HG03175 (cell line): ENCODE data around the gene SSNA1.

Experiments
- ATAC-seq: cut with Tn5 transposase; IDR thresholded peaks from one replicate; pipeline ENCODE4 v1.9.1; 2021; ENCODE audit warnings: mild to moderate bottlenecking, moderate library complexity; ENCODE audit not compliant: unreplicated experiment

The SSNA1 gene

GRCh38 chr9:137167277-137167746 lies 21.2 kb upstream of the SSNA1 start:
- no peak for ATAC-seq

GRCh38 chr9:137167747-137168572 lies 20.5 kb upstream of the SSNA1 start:
- ATAC-seq, result no peak

GRCh38 chr9:137168573-137168903 lies 19.9 kb upstream of the SSNA1 start:
- ATAC-seq, result no peak

DNA sequence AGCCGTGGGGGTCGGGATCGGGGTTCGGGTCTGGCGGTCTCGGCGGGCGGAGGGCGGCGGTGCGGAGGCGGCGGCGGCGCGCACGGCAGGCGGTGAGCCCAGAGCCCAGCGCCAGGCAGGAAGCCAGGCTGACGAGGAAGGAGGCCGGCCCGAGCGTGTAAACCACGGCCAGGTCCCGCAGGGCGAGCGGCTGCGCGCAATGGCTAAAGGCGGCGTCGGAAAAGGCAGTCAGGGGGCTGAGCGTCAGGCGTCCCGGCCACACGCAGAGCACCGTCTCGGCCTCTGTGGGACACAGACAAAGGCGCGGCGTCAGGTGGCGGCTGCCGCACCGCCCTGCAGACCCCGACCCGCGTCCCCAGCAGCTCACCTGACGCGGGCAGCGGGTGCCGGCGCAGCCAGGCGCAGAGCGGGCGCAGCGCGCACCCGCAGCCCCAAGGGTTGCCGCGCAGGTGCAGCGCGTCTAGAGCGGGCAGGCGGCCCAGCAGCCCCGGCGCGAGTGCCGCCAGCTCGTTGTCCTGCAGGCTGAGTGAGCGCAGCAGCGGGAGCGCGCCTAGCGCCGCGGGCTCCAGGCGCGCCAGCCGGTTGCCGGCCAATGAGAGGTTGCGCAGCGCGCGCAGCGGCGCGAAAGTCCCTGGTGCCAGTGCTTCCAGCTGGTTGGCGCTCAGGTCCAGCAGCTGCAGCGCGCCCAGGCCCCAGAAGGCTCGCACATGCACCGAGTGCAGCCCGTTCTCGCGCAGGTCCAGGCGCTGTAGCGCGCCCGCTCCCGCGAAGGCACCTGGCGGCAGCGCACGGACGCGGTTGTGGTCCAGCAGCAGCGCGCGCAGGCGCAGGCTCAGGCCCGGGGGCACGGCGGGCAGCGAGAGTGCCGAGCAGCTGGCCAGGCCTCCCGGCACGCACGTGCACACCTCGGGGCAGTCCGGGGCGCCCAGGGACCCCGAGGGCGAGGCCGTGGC lies 19.3 kb upstream of the SSNA1 start:
- ATAC-seq, result no peak

- no peak for ATAC-seq
Measured at GRCh38 chr9:137169896-137170358, 18.5 kb upstream of the SSNA1 start, which contains the start of gene LRRC26. TSS of gene LRRC26 (minus strand) at chr9:137170051. CDS start at chr9:137169943, 108 bp downstream.

GRCh38 chr9:137170486-137171148 lies 17.9 kb upstream of the SSNA1 start:
- ATAC-seq, result no peak

GRCh38 chr9:137171149-137171900 lies 17.2 kb upstream of the SSNA1 start:
- ATAC-seq, result no peak

GRCh38 chr9:137172901-137173795 lies 15.3 kb upstream of the SSNA1 start:
- ATAC-seq, result no peak

DNA sequence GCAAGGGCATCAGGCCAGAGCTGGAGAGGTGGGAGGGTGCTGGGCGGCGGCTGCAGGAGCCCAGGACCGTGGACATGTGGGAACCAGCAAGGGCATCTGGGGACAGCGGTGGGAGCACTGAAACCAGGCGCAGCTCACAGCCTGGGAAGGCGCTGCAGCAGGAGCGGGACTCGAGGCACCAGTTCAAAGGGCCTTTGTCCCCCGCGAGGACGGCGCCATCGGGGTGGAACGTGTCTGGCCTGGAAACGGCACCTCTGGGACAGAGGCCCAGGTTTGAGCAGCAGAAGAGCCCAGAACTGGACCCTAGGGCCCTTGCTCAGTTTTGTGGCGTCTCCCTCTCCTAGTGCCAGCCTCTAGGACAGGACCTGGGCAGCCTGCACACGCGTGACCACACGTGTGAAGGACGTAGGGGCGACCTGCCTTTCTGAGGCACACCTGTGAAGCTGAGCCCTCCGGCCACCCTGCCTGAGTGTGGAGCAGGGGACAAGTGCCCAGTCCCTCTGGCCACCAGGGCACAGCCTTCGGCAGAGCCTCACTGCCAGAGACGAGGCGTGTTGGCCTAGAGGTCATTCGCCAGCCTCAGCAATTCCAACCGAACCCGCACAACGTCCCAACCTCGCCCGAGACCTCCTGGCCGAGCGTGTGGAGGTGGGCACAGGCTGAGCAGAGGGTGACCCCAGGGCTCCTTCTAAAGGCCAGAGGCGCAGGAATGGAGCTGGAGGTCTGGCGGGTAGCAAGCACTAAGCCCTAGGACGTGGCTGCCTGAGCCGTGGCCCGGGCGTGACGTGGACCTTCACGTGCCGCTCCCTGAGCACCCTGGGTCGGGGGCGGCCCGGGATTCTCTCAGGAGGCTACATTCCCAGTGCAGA lies 14.4 kb upstream of the SSNA1 start:
- ATAC-seq, result no peak

GRCh38 chr9:137174722-137175293 lies 13.7 kb upstream of the SSNA1 start:
- ATAC-seq, result no peak

DNA sequence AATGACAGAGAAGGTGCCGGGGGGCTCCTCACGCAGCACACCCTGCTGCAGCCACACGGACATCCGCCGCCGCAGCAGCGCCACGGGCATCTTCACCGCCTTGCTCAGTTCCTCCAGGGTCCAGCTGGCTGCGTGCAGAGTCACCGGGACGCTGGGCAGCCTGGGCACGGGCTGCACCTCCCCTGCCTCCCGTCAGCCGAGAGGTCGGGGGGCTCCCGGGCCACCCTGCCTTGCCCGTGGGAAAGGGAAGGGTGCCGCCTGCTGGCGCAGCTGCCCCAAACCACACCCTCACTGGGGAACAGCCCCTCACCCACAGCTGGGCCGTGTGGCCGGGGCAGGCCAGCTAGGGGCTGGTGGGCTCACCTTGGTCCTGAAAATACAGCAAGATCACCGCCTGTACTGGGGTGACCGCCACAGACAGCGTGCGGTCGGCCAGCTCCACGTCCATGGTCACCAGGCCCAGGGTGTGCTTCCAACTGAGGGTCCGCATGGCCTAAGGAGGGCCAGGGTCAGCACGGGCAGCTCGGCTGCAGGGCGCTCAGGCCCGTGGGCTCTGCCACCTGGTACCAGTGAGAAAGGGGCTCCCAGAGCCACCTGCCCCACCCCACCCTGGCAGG lies 13.0 kb upstream of the SSNA1 start:
- ATAC-seq, result no peak

- no peak for ATAC-seq
Measured at GRCh38 chr9:137176302-137177182, 11.9 kb upstream of the SSNA1 start.

DNA sequence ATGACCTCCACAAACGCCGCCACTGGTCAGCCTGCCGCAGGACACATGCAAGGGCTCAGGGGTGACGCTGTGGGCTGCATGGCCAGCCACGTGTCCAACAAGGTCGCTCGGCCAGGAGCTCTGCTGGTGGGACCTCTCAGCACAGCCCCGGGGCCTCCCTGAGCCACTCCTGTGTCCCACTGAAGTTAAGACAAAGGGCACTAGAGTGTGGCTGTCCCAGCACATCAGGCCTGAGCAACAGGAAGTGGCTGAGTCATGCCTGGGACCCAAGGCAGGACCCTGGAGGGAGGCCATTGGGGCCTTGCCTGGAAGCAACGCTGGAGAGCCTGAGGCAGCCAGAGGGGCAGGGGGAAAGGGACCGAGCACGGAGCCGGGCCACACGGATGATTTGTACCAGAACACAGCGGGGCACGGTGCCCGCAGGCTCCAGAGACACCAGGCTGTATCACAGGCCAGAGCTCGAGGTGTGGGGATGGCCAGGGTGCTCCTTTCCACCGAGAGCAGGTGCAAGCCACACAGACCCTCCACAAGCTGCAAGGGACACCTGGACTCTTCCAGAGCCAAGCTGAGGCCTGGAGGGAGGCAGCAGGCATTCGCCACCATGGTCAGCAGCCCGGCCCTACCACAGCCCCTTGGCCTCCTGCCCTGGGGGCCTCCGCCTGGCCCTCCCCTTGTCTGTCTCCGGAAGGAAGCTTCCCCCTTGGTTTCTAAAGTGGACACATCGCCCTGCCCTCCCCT lies 10.1 kb upstream of the SSNA1 start:
- no peak for ATAC-seq

DNA sequence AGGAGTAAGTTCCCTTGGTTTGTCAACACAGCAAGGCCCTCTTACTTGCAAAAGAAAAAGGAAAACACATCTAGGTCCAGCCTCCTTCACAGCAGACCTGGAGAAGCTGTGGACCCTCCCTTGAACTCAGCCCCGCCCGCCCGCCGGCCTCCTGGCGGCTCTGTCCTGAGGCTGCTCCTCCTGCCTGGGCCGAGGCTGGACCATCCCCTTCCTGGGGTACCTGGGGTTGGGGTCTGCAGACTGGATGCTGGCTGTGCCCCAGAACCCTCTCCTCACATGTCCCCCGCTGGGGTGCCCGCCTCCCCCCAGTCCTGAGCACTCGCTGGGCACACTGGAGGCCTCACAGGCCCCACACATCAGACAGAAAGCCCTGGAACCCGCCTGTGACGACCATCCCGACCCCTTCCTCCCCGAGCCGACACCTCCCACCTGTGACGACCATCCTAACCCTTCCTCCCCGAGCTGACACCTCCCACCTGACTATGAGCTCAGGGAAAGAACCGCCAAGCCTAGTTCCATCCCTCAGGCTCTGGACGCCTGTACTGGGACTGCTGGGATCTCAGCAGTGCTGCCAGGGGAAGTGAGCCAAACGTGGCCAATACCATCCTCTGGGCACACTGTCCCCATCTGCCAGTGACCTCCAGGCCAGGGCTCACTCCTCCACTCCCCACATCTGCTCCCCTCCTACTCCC lies 9.4 kb upstream of the SSNA1 start:
- ATAC-seq, result no peak

GRCh38 chr9:137179761-137180160 lies 8.7 kb upstream of the SSNA1 start:
- no peak for ATAC-seq
